ENCODE results near the gene METAP1.
"Not testable (repeated sequence)": the region's sequence is repeated elsewhere in the genome, so short reads cannot be mapped to it uniquely, and the experiment has no call there.

The METAP1 gene

DNA sequence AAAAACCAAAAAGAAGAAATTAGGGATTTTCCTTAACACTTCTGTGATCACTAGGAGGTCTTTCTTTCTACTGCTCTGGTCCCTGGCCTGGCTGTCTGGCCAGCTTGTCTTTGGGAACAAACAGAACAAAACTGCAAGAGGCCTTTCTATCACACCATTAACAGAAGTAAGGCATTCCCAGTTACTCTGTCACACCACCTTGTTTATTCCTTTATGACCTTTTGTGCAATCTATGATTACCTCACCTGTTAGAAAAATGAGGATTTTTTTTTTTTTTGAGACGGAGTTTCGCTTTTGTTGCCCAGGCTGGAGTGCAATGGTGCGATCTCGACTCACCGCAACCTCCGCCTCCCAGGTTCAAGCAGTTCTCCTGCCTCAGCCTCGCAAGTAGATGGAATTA is 3.0 kb downstream of the METAP1 start:
- DNase-seq: no peak

- no peak for DNase-seq
These were observed 6.8 kb downstream of the METAP1 start for GRCh38 chr4:99002279-99002678.

DNA sequence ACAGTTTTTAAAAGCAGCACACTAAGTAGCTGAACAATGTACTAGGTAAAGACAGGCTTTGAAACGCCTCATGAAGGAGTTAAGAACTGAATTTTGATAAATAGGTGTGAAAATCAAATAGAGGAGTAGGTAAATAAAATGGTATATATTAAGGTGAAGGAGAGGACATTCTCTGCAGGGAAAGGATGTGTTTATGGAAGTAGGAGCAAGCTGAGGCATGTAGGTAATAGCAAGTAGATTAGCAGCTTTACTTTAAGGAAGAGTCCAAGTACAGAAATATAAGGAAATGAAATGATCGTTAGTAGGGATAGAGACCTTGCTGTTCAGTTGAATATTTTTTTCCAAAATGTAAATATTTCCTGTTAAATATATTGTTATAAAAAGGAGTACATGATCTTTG is 12.5 kb downstream of the METAP1 start:
- no peak for DNase-seq

DNA sequence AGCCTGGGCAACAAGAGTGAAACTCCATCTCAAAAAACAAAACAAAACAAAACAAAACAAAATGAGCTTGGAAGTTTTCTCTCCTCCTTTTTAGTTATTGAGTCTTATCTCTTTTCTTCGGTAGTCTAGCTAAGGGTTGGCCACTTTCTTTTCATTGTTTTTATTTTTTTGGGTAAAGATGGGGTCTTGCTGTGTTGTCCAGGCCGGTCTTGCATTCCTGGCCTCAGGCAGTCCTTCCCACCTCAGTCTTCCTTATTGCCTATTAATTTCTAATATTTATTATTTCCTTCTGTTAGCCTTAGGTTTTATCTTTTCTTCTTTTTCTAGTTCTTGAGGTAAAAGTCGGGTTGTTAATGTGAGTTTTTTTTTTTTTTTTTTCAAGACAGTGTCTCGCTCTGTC is 16.4 kb downstream of the METAP1 start:
- DNase-seq: no peak

DNA sequence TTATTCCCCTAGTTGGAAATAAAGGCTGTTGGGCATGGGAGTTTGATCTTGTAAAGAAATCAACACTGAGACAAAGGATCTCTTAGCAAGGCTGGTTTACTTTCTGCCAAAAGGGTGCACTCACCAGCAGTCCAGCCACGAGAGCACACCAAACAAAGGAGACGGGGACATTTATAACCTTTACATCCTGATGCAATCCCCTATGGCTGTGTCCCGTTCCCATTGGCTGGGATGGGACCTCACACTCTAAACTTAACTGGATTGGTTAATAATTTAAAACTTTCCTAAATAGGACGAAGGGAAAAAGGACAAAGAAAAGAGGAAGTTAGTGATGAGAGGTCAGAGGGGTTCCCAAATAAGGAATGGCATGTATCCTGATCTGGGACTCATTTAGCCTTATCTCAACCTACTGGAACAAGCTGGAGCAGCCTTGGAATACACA is 17.9 kb downstream of the METAP1 start:
- DNase-seq: no peak

GRCh38 chr4:99013884-99014523 is 18.5 kb downstream of the METAP1 start:
- no peak for DNase-seq

DNA sequence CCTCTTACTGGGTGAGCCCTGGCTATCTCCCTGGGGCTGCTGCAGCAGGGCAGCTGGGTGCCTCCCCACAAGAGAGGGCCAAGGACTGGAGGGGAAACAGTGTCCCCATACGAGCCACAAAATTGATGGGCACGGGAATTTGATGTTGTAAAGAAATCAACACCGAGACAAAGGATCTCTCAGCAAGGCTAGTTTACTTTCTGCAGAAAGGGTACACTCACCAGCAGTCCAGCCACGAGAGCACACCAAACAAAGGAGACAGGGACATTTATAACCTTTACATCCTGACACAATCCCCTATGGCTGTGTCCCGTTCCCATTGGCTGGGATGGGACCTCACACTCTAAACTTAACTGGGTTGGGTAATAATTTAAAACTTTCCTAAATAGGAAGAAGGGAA is 25.9 kb downstream of the METAP1 start:
- DNase-seq: no peak

DNA sequence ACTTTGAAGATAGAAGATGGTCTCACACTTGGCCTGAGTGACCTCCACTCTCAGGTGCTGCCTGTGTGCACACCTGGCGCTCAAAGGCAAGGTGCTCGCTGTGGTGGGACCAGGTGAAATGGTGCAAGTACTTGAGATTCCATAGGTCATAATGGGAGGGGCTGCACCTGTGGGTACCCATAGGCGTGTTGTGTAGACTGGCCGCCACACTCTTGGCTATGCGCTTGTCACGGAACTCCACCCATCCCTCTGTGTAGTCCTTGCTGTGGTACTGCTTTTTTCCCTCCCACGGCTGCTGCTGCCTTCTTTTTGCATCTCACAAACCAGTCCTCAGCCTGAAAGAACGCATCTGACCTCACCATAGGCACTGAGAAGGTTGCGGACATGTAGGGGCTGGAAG is 27.0 kb downstream of the METAP1 start:
- DNase-seq: no peak

GRCh38 chr4:99023800-99024251 is 28.3 kb downstream of the METAP1 start:
- not testable (repeated sequence) for DNase-seq

DNA sequence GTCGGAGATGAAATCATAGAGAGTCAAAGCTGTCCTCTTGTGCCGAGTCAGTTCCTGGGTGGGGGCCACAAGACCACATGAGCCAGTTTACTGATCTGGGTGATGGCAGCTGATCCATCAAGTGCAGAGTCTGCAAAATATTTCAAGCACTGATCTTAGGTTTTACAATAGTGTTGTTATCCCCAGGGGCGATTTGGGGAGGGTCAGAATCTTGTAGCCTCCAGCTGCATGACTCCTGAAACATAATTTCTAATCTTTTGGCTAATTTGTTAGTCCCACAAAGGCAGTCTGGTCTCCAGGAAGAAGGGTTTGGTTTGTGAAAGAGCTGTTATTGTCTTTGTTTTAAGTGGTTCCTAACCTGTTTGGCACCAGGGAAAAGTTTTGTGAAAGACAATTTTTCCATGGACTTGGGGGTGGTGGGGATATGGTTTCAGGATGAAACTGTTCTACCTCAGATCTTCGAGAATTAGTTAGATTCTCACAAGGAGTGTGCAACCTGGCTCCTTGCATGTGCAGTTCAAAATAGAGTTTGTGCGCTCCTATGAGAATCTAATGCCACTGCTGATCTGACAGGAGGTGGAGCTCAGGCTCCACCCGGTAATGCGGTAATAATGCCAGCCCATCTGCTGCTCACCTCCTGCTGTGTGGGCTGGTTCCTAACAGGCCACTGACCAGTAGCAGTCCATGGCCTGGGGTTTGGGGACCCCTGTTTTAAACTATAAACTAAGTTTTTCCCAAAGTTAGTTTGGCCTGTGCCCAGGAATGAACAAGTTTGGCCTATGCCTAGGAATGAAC is 29.2 kb downstream of the METAP1 start:
- no peak for DNase-seq

GRCh38 chr4:99025506-99025905 is 30.0 kb downstream of the METAP1 start:
- DNase-seq: no peak

GRCh38 chr4:99027304-99027703 is 31.8 kb downstream of the METAP1 start:
- DNase-seq: no peak

DNA sequence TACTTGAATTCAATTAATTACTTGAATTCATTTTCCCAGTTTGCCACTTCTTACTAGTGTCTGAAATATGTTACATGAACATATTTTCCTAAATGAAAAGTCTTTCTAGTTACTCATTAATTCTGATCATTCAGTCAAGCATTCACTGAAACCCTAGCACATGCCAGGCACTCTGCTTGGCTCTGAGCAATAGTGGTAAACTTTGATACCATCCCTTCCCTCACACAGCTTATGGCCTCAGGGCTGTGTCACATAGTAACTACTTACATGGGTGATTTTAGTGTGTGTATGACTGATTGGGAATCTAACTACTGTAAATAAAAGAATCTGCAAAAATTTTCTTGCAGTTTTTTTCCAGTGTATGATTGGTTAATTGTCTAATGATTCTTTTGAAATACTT is 32.7 kb downstream of the METAP1 start:
- no peak for DNase-seq

DNA sequence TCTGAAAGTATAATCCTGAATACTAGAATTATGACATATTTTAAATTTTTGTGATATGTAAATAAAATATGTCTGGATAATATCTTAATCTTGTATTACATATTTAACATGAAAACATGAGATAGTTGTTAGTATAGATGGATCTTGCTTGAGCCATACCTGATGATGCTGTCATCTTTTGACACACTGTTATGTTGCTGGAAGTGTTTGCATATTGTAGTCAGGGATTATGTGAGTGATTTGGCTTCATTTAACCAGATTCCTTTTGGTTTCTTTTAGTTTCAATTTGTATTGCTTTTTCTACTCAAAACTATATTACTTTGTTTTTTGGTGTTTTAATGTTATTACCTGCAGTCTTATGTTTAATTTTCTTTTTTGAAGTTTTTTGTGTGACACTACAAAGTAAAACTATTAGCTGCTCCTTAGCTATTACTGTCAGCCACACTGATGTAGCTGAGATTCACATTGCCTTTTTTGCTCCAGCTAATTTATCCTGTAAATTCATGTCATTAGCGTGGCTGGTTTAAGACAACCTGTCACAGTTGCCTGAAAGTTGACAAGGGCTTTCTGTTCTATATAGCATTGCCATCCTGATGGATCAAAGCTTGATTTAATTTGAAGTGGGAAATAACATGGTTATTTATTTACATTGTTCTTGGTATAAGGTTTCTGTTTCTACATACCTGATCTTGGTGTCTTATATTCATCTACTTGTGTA is 33.7 kb downstream of the METAP1 start:
- no peak for DNase-seq

DNA sequence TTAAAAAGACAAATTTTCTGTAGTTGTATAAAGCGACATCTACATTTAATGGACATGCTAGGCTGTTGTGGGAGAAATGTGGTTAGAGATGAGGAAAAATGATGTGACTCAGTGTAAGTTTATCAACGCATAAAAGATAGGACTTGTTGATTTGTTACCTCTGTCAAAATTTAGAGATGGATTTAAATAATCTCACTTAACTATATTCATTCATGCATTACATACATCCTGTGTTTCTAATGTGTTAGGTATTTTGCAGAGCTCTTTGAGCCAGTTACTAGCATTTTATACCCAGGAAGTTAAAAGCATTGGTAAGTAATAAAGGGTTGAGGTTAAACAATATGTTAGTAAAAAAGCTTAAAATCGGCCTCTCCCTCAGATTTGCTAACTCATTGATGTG is 34.3 kb downstream of the METAP1 start:
- no peak for DNase-seq

DNA sequence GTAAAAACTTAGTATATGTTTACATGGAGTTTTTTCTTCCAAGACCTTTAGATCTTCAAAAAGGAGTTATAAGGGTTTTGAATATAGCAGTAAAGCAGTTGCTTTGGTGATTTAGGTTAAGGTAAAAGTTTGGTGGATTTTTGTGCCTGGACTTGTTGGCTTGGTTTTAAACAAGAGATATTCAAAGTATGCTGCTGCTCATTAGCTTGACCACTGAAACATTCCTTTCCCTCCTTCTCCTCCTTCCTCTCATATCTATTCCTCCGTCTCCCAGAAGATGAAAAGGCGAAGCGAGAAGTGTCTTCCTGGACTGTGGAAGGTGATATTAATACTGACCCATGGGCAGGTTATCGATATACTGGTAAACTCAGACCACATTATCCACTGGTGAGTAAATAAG is 38.4 kb downstream of the METAP1 start:
- DNase-seq: no peak

DNA sequence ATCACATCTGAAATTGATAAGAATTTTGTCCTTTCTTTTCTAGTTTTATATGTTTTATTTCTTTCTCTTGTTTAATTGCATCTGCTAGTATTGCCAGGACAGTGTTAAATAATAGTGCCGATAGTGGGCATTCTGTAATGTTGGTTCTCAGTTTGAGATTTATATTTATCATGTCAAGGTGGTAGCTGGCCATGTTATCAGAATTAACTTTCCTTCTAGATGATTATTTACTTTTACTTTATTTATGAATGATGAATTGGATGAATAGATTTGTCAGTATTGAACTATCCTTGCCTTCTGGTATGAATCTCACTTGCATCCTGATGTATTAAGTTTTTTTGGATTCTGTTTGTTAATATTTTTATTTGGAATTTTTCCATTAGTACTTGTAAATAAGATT is 42.7 kb downstream of the METAP1 start:
- no peak for DNase-seq

DNA sequence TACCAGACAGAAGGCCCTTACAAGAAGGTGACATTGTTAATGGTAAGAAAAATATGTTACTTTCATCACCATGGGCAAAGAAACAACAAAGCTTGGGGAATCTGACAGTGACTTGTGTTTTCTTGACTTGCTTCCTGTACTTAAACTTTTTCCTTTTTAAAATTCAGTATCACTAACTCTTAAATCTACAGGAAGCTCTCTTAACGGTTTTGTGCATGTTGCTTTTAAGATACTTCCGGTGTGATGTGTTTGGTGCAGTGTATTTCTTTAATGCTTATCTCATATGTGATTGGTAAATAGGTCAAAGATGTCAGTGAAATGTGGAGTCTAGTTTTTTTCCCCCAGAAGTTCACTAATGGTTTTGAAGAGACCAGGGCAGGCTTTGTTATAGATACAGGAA is 47.8 kb downstream of the METAP1 start:
- DNase-seq: no peak

- DNase-seq: no peak
These were observed 52.2 kb downstream of the METAP1 start for GRCh38 chr4:99047710-99048109.

GRCh38 chr4:99052902-99053301 is 57.4 kb downstream of the METAP1 start:
- DNase-seq: no peak

GRCh38 chr4:99054428-99054994 is 59.0 kb downstream of the METAP1 start:
- DNase-seq: no peak

DNA sequence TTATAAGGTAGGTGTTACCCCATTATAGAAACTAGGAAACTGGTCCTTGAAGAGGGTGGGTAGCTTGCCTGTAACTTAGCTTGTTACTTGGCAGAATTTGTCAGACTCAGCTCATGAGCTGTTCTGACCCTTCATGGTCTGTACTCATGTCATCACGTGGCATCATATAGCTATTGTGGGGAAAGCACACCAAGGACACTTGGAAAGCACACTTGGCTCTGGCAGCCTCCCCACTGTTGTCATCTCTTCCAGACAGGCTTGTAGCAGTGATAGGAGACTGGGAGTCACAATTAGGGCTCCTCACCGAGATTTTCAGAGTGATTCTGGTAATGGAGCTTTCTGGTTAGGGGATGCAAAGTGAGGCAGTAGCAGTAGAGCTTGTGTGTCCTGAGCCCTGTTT is 62.7 kb downstream of the METAP1 start:
- DNase-seq: no peak

DNA sequence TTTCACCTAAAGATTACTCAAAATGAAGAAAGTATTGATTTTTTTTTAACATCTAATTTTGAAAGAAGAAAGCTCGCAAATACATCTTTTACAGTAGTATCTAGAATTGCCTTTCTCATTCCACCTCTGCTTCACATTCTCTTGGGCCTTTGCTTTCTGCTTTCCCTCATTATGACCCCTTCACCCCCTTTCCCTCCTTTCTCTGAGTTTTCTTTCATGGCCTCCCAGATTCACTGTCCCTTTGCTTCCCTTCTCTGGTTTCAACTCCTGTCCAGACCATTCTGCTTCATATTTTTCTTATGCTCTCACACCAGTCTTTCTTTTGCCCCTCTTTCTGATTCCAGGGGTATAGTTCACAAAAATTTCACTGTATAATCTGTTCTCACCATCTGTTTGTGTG is 64.0 kb downstream of the METAP1 start:
- DNase-seq: no peak
